Esophagus squamous epithelium (tissue), 4 donors: ENCODE data around the gene TMEM132D.

Experiments used
- CTCF ChIP-seq, 6 experiments: fragments of 450-650 bp in 4 of 6; fragments of 200-600 bp in 2 of 6; sonication (generic) in 2 of 6; IDR thresholded peaks; one replicate each; pipeline ENCODE4 v1.5.1; 2016 to 2019; ENCODE audit warnings: antibody characterized with exemption in 6 of 6, mild to moderate bottlenecking in 4 of 6, moderate library complexity in 4 of 6
- POLR2A ChIP-seq, 4 donors: fragments of 450-650 bp; IDR thresholded peaks; one replicate each; pipeline ENCODE4 v1.6.1; 2017; ENCODE audit warnings: antibody characterized with exemption in 4 of 4, mild to moderate bottlenecking in 4 of 4, moderate library complexity in 3 of 4

GRCh38 chr12:129409281-129409680, 494.5 kb downstream of the TMEM132D start:
- no peak for TF ChIP-seq CTCF (IDR thresholded peaks at IDR 0.05)
- no peak for TF ChIP-seq POLR2A (IDR thresholded peaks at IDR 0.05)
